Gastroesophageal sphincter (tissue), 4 donors: ENCODE data around the gene RRP9. TPM values are rescaled to one million over a fixed set of nuclear protein-coding genes. Genes with fewer than 3 reads are reported as not detected.

Source experiments
- ATAC-seq: fragments of 150-250 bp; one replicate; pipeline ENCODE4 v1.9.1; 2016; ENCODE audit warnings: mild to moderate bottlenecking, moderate library complexity
- H3K27ac ChIP-seq, 4 donors: fragments of 200-600 bp; sonication (generic) in 3 of 4; 1 replicate in 3 of 4; 2 replicates in 1 of 4; pipeline ENCODE4 v1.5.1; 2016 to 2019
- H3K27me3 ChIP-seq: fragments of 200-600 bp; sonication (generic); one replicate; pipeline ENCODE4 v1.5.1; 2019
- H3K36me3 ChIP-seq, 2 donors: fragments of 200-600 bp; sonication (generic); one replicate each; pipeline ENCODE4 v1.5.1; 2019; ENCODE audit warnings: control low read depth in 1 of 2
- H3K4me1 ChIP-seq, 3 donors: fragments of 200-600 bp; sonication (generic); 1 replicate in 2 of 3; 2 replicates in 1 of 3; pipeline ENCODE4 v1.5.1; 2016 to 2019; ENCODE audit warnings: control low read depth in 2 of 3
- H3K4me3 ChIP-seq, 2 donors: fragments of 200-600 bp; sonication (generic); one replicate each; pipeline ENCODE4 v1.5.1; 2019; ENCODE audit warnings: mild to moderate bottlenecking in 1 of 2, moderate library complexity in 1 of 2
- H3K9me3 ChIP-seq, 3 donors: fragments of 200-600 bp; sonication (generic); one replicate each; pipeline ENCODE4 v1.5.1; 2017 to 2019; ENCODE audit warnings: control low read depth in 2 of 3
- CTCF ChIP-seq, 4 experiments: fragments of 200-600 bp in 2 of 4; fragments of 450-650 bp in 2 of 4; sonication (generic) in 1 of 4; IDR thresholded peaks; one replicate each; pipeline ENCODE4 v1.5.1; 2017 to 2019; ENCODE audit warnings: antibody characterized with exemption in 4 of 4, mild to moderate bottlenecking in 2 of 4, moderate library complexity in 2 of 4
- EP300 ChIP-seq: sonication (generic); formaldehyde crosslinking; IDR thresholded peaks from one replicate; pipeline ENCODE4 v1.6.1; 2017; ENCODE audit warnings: antibody characterized with exemption, mild to moderate bottlenecking
- POLR2A ChIP-seq, 2 donors: fragments of 450-650 bp; IDR thresholded peaks; one replicate each; pipeline ENCODE4 v1.6.1; 2017; ENCODE audit warnings: antibody characterized with exemption in 2 of 2, mild to moderate bottlenecking in 2 of 2, moderate library complexity in 1 of 2
- POLR2AphosphoS5 ChIP-seq: sonication (generic); formaldehyde crosslinking; IDR thresholded peaks from one replicate; pipeline ENCODE4 v1.6.1; 2017; ENCODE audit warnings: antibody characterized with exemption
- WGBS, 2 donors: methylation state at CpG; one replicate each; pipeline ENCODE4 v1.1.5; 2018; ENCODE audit warnings: low coverage in 1 of 2; 5-methylcytosine and 5-hydroxymethylcytosine counted together
- total RNA-seq, 4 donors: library from RNA; depleted of rRNA; stranded (reverse); fragments of >200 nt; gene quantifications; one replicate each; pipeline ENCODE4 v1.1.0, GENCODE V29; 2016

Gene RRP9
- total RNA-seq, 4 donors from 2014 or later = 5.3 to 14.8 (median 10.9) TPM

DNA sequence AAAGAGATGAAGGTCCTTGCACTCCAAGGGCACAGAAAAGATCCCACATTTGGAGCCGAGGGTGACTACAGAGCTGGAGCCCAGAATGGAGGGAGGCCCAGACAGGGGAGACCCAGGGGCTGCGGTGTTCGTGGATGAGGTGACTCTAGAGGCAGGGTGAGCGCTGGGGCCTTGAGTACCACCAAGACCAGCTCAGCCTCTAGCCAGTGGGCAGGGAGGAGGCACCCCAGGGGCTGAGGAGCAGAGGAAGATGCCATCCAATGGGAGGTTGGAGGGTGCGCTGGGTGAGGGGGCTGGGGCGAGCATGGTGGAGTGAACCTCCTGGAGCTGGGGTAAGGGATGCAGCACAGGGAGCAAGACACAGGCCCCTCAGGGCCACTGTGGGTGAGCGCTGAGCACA lies 13.3 kb downstream of the RRP9 start:
- H3K4me3 ChIP-seq = no peak overlapping the region
- H3K27me3 ChIP-seq = no peaks in the 10 kb centered on the region
- ATAC-seq = no peak
- no peaks in the 10 kb centered on the region for H3K4me1 ChIP-seq
- peaks cover 0 to 26% of the 10 kb centered on the region in 2 donors for H3K36me3 ChIP-seq
- H3K9me3 ChIP-seq = no peaks in the 10 kb centered on the region
- no peak for TF ChIP-seq EP300
- no peak for TF ChIP-seq POLR2A (IDR thresholded peaks at IDR 0.05)
- TF ChIP-seq POLR2AphosphoS5 = no peak
- TF ChIP-seq CTCF (IDR thresholded peaks at IDR 0.05) = no peak
- no peak overlapping the region for H3K27ac ChIP-seq
- 82 to 90% methylated on average over 2 of the region's 7 CpGs for WGBS, 2 donors

DNA sequence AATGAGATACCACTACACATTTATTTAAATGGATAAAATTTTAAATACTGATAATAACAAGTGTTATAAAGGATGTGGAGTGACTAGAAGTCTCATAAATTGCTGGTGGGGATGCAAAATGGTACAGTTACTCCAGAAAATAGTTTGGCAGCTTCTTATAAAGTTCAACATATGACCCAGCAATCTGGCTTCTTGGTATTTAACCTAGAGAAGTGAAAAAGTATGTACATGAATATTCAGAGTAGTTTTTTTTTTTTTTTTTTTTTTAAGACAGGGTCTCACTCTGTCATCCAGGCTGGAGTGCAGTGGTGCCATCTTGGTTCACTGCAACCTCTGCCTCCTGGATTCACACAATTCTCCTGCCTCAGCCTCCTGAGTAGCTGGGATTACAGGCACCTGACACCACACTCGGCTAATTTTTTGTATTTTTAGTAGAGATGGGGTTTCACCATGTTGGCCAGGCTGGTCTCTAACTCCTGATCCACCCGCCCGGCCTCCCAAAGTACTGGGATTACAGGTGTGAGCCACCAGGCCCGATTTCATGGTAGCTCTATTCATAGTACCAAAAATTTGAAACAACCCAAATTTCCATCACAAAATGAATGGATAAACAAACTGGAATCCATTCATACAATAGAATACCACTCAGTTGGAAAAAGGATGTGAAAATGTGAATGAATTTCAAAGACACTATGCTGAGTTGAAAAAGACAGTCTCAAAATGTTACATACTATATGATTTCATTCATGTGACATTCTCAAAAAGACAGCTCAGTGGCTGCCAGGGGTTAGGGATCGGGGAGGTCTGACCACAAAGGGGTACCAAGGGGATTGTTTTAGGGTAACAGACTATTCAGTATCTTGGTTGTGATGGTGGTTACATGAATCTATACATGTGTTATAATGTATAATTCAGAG lies 14.4 kb downstream of the RRP9 start:
- no peaks in the 10 kb centered on the region for H3K27me3 ChIP-seq
- no peak overlapping the region for H3K4me3 ChIP-seq
- 95 to 100% methylated on average over 1 to 4 of the region's 5 CpGs for WGBS, 2 donors
- ATAC-seq = no peak
- no peaks in the 10 kb centered on the region for H3K4me1 ChIP-seq
- no peak overlapping the region for H3K27ac ChIP-seq
- no peaks in the 10 kb centered on the region for H3K9me3 ChIP-seq
- TF ChIP-seq CTCF (IDR thresholded peaks at IDR 0.05) (no peak), POLR2AphosphoS5 (no peak), POLR2A (IDR thresholded peaks at IDR 0.05) (no peak), EP300 (no peak)
- peaks cover 0 to 14% of the 10 kb centered on the region in 2 donors for H3K36me3 ChIP-seq

GRCh38 chr3:51921081-51921578 lies 20.6 kb downstream of the RRP9 start:
- Histone ChIP-seq H3K36me3 (no peaks in the 10 kb centered on the region), H3K9me3 (no peaks in the 10 kb centered on the region), H3K27me3 (no peaks in the 10 kb centered on the region), H3K4me3 (no peak overlapping the region), H3K4me1 (peaks cover 0 to 4% (median 0%) of the 10 kb centered on the region in 3 donors), H3K27ac (no peak overlapping the region)
- no peak for ATAC-seq
- 20 to 76% methylated on average over 2 to 10 of the region's 11 CpGs for WGBS, 2 donors
- TF ChIP-seq CTCF (IDR thresholded peaks at IDR 0.05) (no peak), EP300 (no peak), POLR2A (IDR thresholded peaks at IDR 0.05) (no peak), POLR2AphosphoS5 (no peak)

DNA sequence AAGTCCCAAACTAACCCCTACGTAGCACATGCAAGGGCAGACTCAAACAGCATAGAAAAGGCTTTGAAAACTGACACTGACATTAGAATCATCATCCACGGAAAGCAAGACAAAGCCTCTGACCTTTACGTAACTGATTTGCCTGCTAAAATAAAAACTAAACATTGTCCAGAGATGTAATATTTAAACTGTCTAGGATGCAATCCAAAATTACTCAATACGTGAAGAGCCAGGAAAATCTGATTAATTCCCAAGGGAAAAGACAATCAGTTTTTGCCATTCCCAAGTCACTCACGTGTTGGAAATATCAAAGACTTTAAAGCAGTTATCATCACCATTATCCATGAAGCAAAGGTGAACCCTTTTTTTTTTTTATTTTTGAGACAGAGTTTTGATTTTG lies 25.3 kb downstream of the RRP9 start:
- 11 to 28% methylated on average over 5 of the region's 5 CpGs for WGBS, 2 donors

More for the DNA sequence above, 25.3 kb downstream of the RRP9 start:
- Histone ChIP-seq H3K4me3 (no peak overlapping the region), H3K27me3 (no peaks in the 10 kb centered on the region), H3K27ac (no peak overlapping the region), H3K36me3 (no peaks in the 10 kb centered on the region), H3K9me3 (no peaks in the 10 kb centered on the region), H3K4me1 (peaks cover 0 to 4% (median 0%) of the 10 kb centered on the region in 3 donors)
- TF ChIP-seq CTCF (IDR thresholded peaks at IDR 0.05) (no peak), EP300 (no peak), POLR2A (IDR thresholded peaks at IDR 0.05) (no peak), POLR2AphosphoS5 (no peak)
- no peak for ATAC-seq
